ENCODE results near the gene C1orf198.

The C1orf198 gene, protein sequence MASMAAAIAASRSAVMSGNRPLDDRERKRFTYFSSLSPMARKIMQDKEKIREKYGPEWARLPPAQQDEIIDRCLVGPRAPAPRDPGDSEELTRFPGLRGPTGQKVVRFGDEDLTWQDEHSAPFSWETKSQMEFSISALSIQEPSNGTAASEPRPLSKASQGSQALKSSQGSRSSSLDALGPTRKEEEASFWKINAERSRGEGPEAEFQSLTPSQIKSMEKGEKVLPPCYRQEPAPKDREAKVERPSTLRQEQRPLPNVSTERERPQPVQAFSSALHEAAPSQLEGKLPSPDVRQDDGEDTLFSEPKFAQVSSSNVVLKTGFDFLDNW

DNA sequence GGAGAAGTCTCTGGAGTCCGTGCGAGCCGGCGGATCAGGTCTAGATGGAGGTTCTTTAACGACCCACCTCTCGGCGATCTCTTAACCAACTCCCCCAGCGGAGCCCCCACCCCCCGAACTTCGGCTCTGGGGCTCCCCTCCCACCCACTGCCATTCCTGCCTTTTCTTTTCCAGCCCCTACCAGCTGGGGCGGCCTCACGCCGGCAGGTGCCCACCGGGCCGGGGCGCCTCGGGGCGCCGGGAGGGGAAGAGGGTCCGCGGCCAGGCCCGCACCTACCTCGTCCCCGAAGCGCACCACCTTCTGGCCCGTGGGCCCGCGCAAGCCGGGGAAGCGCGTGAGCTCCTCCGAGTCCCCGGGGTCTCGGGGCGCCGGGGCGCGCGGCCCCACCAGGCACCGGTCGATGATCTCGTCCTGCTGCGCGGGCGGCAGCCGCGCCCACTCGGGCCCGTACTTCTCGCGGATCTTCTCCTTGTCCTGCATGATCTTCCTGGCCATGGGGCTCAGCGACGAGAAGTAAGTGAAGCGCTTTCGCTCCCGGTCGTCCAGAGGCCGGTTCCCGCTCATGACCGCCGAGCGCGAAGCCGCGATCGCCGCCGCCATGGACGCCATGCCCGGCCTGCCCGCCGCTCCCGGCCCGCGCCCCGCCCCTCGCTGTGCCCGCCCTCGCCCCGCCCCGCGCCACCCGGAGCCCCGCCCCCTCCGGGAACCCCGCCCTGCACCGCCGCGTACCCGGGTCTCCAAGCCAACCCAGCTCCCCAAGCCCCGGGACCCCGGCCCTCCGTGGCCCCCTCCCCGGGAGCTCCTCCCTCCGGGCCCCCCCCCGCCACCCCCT is at the start of gene C1orf198:
TSS of gene C1orf198 (minus strand) at position 619 of the 833 bp plus-strand sequence. CDS start at position 610, 9 bp downstream.
- peak; percentile 58 to 71 (median 64) for DNase-seq (ENCODE audit: low read depth in 3 of 3)

DNA sequence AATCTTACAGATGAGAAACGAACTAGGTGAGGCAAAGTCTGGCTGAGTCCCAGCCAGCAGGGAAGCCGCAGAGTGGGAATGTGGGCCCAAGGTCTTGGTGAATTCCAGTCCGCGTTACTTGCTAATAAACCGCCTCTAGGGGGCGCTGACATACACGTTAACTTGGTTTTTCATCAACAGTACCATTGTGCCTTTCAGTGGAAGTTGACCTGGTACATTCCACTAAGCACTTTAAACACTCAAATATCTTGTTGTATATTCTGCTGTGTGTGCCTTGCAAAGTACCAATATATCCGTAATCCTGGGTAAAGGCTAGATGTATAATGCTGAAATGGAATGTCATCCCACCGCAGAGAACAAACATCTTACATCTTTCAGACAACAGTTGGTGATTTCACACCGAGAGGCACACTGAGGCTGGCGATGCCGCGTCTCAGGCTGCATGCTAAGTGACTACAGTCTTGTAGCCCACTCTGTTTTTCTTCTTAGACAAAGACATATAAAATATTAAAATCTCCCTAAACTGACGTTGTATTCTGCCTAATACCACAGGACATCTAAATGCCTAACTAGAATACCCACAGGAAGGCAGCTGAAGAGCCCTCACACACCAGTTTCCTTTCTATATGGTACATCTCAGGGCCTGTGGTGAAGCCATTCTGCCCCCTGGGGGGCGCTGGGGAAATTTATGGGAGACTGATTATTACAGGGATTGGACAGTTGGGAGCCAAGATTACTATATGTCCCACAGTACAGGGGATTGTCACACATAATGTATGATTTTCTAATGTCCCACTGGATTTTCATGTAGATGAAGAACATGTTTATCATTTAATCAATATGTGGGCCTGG is 49.2 kb upstream of the C1orf198 start:
- peak; percentile 55 to 64 (median 56) for DNase-seq (ENCODE audit: low read depth in 3 of 3)

DNA sequence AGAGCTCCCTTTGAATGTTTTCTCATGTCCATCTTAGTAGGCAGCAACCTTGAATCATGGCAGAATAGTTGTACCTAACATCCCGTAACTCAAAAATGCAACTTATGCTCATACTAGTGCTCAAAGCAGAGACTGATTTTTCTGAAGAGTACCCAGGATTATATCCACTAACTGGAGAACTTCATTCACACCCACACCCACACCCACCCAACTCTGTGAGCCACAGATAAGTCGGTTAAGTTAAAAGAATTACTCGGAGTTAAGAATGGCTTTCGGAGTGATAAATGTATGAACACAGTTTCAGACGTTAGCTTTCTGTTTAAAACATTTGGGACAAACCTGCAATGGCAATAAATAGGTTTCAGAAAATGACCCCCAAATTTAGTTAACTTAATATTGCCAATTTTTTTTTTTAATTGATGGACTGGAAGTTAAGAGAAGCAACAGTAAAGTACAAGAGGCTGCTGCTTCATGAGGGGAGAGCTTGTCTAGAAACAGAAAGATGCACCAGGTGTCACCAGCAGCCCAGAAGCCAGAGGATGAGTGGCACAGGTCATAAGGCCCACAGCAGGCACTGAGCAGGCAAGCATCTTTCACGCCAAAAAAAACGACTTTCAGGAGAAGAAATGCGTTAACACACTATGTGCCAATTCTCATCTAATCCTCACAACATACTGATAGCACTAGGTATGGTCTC is 48.4 kb upstream of the C1orf198 start:
- no peak for DNase-seq (ENCODE audit: low read depth in 3 of 3)

DNA sequence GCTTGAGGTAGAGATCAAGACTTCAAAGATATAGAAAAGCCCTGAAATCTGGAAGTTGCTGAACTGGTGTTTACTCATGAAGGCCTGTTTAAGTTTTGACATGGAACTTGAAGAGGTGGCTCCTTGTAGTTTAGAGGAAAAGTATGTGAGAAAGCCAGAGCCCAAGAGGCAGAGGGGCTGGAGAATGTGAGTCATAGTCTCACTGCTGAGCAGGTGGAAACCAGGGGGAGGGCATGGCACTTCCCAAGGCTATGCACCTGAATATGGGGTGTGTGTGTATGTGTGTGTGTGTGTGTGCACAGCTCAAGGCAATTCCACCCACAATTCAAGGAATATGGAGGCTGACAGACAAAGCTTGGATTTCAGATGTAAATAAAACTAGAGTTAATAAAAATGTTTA is 46.8 kb upstream of the C1orf198 start:
- DNase-seq (ENCODE audit: low read depth in 3 of 3): no peak

DNA sequence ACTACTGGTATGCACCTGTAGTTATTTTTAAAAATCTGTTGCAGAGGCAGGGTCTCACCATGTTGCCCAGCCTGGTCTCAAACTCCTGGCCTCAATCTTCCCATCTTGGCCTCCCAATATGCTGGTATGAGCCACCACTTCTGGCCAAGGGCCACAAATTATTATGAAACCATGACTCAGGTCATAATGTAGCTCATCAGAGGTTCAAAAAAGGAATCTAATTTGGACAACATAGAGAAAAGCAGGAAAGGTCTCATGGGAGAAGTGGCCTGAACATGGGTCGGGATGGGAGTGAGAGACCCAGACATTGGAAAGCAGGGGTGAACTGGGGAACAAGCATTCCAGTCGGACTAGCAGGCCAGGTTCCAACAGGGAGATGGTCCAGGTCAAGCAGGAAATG is 45.2 kb upstream of the C1orf198 start:
- DNase-seq (ENCODE audit: low read depth in 3 of 3): no peak

DNA sequence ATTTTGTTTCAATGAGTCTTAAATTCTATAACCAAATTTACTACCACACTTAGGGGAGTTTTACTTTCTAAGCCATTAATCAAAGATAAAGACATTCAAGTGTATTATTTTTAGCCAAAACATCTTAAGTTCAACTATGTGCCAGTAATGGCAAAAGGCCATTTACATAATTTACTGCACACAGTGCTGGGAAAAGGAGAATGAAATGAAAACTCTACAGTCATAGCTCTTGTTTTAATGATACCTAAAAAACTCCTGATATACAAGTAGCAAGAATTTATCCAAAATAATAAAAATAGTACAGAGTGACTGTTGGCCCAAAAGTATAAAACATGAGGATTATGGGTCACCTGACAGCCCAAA is 42.4 kb upstream of the C1orf198 start:
- DNase-seq (ENCODE audit: low read depth in 3 of 3): no peak

DNA sequence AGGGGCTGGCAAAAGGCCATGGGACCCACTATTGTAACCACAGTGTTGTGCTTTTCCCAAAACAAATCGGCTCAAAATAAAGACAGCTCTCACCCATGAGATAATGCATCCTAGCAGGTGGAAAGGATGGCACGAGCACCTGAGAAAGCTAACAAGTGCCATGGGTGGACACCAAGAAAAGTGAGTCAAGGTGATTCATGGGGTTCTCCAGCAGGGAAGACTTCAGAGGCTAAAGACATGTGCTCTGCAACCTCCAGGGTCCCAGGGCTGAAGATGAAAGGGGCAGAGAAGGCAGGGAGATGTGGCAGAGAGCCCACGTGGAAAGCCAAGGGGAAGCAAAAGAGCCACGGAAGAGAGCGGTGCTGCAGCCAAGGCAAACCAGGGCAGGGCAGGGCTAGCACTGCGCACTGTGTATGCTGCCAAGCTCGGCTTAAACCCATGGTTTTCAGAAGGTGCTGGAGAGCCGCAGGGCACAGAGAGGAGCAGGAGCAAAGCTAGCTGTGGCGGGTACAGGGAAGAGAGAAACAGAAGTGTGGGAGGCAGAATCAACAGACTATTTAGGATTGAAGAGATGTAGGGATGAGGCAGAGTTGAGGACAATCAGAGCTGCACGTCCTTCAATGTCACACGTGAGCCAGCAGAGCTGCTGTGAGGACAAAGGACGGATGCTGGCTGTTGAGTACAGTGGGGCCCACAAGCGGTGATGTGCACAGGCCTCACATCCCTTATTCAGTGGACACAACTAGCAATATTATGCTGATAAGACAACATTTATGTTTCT is 41.8 kb upstream of the C1orf198 start:
- DNase-seq (ENCODE audit: low read depth in 3 of 3): no peak

DNA sequence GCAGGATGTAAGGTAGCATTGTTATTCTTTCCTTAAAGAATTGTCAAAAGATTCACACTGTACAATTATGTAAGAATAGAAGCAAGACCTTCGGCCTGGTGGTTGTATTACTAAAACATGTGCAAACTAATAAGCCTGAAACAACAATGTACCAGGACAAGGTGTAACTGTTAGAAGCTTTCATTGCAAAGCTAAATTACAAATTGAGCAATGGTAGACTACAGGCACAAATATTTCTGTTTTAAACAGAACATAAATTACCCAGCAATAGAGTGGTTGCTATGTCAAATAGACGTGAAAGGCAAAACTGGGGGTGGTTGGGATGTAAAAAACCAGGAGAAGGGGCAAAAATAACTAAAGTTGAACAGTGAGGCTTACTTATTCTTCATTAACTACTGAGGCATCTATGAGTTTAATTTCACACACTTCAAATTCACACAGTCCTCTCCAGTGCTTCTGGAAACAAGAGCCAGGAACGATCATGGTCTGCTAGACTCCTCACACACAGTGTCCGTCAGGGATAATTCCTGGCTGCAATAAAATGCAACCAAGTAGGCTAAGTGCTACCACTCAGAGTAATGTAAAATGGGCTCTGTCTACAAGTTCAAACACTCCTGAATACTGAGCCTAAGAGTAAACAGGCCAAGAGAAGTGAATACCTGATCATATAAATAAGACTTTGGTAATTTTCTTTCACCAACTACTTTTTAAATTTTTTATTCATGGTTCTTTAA is 39.3 kb upstream of the C1orf198 start:
- DNase-seq (ENCODE audit: low read depth in 3 of 3): no peak

DNA sequence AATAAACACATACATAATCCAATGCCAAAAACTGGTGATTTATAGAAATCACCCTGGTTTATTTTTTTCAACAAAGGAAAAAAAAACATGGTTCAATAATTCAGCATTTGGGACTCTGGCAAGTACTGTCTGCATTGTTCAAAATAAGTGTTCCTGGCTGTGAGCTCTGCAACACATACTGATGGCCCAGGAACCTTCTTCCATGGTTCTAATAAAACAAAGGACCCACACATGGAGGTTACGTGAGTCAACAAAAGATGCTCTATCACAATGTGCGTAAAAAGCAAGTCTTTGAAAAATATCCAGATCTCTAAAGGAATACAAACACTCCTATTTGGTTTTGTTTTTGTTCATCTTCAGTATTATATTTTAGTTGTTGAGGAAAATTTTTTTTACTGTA is 37.9 kb upstream of the C1orf198 start:
- DNase-seq (ENCODE audit: low read depth in 3 of 3): no peak

DNA sequence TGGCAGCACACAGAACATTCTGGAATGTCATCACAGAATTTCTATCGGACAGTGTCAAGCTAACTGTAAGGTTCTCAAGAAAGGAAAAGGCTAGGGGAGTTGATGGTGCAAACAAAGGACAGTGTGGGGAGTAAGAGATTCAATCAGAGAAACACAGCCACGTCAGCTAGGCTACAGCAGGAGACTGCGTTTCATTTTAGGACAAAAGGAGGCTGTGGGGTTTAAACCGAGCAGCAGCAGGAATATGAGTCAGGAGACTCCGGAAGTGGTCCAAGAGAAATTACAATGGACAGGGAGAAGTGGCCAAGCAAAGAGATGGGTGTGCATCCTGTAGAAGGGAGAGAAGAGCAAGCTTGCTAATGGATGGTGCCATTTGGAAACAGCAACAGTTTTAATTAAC is 37.4 kb upstream of the C1orf198 start:
- DNase-seq (ENCODE audit: low read depth in 3 of 3): no peak

DNA sequence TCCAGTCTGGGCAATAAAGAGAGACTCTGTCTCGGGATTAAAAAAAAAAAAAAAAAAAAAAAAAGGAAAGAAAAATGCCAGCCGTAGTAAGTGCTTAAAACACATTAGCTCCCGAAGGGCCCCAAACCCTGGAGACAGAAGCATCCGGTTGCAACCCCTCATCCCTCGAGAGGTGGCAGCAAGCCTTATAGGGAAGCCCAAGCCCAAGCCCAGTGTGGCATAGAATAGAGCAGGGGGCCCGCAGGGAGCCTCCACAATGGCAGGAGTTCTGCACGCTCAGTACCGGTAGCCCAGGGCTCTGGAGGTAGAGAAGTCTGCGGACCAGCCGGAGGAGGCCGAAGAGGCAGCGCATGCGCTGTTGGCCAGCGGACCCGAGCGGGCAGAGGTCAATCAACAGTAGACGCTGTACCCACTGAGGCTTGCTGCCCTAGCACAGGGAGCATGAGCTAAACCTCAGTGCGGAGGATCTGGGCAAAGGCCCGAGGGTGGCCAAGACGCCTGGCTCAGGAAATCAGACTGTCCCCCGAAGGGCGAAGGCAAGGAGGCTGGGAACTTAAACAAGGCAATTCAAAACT is 34.1 kb upstream of the C1orf198 start:
- DNase-seq (ENCODE audit: low read depth in 3 of 3): no peak

DNA sequence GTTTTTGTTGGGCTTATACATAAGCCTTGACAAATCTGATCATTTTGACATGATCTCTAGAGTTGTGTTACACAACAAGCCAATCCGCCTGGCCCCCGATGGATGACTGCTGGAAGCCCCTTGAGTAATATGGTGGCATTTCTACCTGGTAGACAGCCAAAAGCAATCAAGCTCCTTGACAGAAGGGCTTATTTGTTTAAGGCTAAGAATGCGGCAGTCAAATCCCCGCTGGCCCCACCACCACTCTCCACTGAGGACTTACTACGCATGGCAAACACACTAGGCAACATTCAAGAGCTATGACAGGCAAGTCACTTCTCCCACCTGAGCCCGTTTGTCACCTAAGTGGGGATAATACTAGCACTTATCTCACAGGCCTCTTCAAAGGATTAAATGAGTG is 33.4 kb upstream of the C1orf198 start:
- no peak for DNase-seq (ENCODE audit: low read depth in 3 of 3)

DNA sequence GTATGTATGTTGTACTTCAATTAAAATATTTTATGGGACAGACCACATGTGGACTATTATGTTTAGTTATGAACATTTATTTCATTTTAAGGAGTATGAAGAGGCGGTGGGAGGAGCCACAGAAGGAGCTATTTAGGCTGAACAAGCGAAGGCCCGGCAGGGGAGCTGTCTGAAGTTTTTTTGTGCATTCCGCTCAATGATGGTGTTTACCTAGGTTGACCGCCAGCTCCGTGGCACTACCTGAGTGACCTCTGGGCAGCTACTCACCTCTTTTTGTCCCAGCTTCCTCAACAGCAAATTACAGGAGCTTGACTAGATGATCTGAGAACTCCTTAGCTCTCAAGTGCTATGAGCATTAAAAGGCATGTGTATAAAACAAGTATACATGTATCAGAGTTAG is 32.7 kb upstream of the C1orf198 start:
- no peak for DNase-seq (ENCODE audit: low read depth in 3 of 3)

DNA sequence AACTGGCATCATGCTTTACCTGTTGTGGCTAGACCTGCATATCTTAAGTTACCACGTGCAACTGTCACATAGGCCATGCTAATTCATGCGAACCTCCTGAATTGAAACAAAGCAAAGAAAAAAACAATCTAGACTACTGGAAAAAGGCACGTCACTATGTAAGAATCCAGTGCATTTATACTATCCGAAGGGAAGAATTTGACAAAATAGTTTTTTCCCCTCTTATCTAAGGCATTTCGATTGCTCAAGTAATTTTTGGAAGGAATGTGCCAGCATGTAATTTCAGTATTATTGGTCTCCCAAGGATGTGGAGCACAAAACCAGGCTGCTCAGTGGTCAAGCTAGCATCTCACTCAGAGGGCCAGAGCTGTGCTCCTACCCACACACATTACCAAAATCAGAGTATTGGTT is 31.5 kb upstream of the C1orf198 start:
- no peak for DNase-seq (ENCODE audit: low read depth in 3 of 3)

DNA sequence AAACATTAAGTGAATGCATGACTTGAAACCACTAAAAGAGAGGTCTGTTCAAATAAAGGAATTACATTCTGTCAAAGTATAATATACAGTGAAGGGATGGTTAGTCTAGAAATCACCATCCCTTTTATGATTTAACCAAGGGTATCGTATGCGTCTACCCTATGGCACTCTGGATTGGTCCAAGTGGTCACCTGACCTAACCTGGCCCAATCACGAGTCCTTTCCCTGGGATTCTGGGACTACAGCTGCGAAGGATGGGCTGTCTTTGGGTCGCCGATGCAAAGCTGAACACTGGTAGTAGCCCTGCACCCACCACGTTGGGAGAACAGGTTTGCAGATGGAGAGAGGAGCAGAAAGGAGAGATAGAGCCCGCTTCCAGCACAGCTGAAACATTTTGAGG is 30.4 kb upstream of the C1orf198 start:
- DNase-seq (ENCODE audit: low read depth in 3 of 3): no peak

DNA sequence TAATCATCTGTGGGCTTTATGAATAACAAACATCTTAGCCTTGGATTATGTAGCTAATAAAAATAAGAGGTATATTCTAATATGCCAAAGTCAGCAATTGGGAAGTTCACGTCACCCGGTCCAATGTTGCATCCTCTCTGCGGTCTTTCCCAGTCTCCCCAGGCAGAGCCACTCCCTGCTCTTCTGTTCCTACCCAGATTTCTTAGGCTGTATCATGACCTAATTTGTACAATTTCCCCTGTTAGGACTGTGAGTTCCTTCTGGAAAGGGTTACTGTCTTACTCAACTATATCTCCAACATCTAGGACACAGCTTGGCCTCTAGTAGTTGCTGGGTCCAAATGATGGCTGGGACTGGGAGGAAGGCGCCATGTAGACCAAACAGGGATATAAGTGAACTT is 29.8 kb upstream of the C1orf198 start:
- DNase-seq (ENCODE audit: low read depth in 3 of 3): no peak

DNA sequence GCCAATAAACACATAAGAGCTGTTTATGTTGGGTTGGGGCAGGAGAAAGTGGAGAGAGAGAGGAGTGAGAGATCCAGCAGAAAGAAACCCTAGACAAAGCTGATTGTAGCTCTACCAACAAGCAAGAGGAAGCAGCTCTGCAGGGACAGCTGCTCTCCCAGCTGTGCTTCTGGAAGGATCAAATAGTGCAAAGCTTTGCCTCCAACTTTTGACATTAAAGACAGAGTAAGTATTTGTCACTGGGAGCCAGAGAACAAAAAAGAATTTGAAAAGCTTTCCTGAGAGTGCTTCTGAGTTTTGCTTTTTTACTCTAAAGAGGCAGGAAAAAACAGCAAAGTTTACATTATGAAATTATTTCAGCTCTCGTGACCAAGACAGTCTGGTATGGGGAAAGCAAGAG is 28.5 kb upstream of the C1orf198 start:
- no peak for DNase-seq (ENCODE audit: low read depth in 3 of 3)

DNA sequence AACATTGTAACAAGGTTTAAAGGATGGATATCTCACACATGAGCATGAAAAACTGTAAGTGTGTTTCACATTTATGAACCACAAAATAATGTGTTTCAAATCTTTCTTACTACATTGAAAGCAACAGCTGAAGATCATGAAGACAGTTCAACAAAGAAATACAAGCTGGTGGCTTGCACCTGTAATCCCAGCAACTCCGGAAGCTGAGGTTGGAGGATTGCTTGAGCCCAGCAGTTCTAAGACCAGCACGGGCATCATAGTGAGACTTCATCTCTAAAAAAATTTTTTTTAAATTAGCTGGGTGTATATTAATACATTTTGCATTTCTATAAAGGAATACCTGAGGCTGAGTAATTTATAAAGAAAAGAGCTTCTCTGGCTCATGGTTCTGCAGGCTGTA is 27.1 kb upstream of the C1orf198 start:
- no peak for DNase-seq (ENCODE audit: low read depth in 3 of 3)

DNA sequence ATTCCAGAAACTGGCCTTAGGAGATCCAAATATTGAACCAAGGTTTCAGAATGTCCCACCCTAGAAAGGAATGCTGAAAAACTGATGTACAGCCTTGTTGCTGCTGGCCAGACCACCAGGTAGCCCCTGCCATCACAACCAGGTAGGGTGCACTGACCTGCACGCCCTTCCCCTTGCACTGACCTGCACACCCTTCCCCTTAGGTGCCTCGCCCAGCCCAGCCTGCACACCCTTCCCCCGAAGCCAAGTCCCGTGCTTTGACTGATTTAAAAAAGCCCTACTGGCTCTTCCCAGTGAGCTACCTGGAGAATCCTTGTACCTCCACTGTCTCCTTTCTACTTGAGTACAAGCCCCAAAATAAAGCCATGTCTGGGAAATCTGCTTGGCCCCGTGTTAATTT is 26.3 kb upstream of the C1orf198 start:
- DNase-seq (ENCODE audit: low read depth in 3 of 3): no peak

DNA sequence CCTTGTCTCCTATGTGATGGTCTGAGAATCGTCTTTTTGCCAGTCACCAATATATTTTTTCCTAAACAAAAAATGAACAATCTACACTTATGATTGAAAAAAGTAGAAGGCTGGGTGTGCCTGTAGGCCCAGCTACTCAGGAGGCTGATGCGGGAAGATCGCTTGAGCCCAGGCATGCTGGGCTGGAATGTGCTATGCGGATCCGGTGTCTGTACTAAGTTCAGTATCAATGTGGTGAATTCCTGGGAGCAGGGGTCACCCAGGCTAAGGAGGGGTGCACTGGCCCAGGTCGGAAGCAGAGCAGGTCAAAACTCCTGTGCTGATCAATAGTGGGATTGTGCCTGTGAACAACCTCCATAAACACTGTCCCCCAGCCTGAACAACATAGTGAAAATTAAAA is 25.7 kb upstream of the C1orf198 start:
- DNase-seq (ENCODE audit: low read depth in 3 of 3): no peak
